GM21423 (cell line): ENCODE results near the gene TBX20.
A peak's percentile ranks its signal among the peaks of the same experiment; 100 is the strongest.

ENCODE experiments used
- ATAC-seq: cut with Tn5 transposase; IDR thresholded peaks from one replicate; pipeline ENCODE4 v1.9.1; 2021; ENCODE audit warnings: mild to moderate bottlenecking, moderate library complexity; ENCODE audit not compliant: unreplicated experiment

The TBX20 gene, protein sequence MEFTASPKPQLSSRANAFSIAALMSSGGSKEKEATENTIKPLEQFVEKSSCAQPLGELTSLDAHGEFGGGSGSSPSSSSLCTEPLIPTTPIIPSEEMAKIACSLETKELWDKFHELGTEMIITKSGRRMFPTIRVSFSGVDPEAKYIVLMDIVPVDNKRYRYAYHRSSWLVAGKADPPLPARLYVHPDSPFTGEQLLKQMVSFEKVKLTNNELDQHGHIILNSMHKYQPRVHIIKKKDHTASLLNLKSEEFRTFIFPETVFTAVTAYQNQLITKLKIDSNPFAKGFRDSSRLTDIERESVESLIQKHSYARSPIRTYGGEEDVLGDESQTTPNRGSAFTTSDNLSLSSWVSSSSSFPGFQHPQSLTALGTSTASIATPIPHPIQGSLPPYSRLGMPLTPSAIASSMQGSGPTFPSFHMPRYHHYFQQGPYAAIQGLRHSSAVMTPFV

DNA sequence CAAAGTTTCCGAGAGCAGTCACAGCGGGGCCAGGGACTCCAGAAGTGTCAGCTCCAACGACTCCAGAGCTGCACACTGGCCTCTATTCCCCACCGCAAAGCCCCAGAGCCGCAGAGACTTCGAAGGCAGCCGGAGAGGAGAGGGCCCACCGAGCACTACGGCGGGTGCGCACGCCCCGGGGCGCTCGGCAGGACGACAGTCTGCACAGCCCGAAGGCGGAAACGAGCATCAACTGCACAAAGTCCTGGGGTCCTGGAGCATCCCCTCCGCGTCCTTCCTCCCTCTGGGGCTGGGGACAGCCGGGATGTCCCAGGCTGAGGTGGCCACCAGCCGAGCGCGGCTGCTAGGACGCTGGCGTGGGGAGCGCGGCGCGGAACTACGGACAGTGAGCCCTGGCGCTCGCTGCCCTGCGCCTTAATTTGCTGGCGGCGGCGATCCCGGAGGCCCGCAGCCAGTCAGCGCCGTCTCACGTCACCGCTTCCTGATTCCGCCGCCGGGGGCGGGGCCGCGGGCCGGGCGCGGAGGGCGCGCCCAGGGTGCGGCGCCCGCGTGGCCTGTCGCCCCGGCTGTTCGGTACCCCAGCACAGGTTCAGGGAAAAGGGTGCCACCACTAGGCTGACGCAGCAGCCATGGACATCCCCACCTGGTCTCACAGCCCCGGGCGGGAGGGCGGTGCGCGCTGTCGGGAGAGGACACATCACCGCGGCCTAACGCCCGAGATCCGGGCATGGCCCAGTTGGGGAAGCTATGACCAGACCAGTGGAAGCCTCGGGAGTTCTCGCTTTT lies at the start of gene TBX20:
Gene TBX20, minus strand, starts transcription at position 391 of the 786 bp plus-strand sequence. CDS start 480 bp downstream, outside the sequence.
- ATAC-seq = peak; percentile 73

- no peak for ATAC-seq
Observed at GRCh38 chr7:35289376-35289775, 35.5 kb upstream of the TBX20 start.

DNA sequence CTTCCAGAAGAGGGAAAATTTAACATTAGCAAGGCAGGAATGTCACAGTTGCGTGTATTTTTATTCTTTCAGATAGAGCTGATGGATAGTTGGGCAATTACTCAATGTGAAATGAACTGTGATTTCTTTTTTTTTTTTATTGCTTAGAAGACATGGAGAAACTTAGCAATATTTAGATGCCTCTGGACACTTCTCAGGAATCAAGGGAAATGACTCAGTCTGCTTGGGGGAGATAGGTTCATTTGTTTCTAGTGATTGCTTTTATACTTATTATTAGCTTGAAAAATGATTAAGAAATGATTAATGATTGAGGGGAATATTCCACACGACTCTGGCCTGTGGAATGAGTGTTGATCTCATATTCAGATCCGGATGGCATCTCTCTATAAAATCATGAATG lies 33.1 kb upstream of the TBX20 start:
- no peak for ATAC-seq

DNA sequence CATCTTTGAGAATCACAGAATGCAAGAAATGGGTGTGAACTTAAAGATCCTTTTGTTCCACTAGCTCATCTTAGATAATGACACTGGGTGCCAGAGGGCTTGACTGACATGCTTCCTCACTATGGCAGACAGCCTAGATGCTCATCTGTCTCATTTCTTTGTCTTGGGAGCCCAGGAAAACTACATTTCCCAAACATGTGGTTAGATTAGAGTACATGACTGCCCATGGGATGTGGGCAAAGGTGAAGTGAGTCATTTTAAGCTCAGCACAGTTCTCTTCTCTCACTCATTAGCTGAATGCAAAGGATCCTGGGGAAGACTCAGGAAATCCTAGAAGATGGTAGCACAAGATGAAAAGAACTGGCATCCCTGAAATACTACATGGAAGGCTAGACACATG lies 32.5 kb upstream of the TBX20 start:
- ATAC-seq = no peak

- no peak for ATAC-seq
Observed at GRCh38 chr7:35285799-35286198, 31.9 kb upstream of the TBX20 start.

DNA sequence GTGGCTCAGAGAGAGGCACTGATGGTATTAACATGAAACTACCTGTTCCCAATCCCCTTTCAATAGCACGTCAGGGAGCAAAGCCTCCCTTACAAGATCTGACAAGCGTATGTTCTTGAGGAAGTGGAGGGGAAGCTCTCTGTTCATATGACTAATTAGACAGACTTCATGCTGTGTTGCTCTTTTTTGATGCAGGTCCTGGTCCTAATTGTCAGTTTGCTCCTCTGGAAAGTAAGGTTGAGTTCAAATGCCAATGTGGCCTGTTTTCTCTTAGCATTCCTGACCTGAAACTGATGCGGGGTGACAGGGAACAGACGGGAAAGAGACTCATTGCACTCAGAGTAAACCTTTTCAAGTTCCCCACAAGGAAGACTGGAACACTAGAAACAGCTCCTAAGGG lies 27.0 kb upstream of the TBX20 start:
- ATAC-seq = no peak

DNA sequence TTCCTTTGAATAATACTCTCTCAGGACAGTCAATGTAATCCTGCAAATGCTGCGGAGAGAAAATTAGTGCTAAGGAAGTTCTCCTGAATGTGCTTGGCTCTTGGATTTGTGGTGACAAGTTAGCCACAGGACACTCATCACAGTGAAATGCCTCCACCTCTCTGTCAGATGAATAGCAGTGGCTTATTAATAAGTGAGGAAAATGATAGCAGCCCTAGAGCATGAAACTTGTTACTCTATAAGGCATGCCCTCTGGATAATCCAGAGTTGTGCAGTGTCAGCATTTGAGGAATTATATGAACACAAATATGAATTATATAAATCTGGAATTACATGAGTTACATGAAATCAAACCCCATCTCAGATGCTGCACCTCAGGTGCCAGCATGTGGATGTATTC lies 23.5 kb upstream of the TBX20 start:
- ATAC-seq = no peak

DNA sequence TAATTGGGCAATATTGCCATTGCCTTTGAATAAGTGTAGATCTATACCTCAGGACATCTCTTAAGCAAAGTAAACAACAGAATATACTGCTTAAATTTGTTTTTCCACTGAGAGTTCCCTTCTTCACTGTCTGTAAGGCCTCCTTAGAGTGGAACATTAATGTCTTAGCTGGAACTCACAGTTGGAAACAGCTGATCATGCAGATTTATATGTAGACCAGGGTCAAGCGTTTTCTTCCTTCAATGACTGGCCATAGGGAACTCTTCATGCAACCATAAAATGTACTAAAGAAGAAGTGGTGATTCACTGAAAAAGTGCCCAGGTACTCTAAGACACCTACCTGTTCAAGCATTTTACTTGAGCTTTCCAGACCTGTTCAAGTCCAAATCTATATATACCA lies 18.3 kb upstream of the TBX20 start:
- no peak for ATAC-seq

DNA sequence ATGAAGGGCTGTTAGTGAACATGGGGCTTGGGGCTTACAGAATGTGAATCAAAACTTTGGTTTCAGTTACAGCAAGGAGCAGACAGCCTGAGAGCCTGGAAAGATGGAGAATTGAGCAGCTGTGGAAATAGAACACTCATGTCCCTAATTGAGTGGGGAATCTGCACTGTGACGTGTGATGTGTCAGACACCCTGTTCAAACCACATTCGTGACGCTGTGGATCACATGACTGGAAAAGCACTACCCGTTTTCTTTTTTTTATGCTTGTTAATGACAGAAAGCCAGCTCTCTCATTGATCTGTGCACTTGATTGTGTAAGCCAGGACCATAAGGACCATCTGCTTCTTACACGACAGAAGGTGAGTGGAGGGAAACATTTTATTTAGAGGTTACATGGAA lies 15.1 kb upstream of the TBX20 start:
- no peak for ATAC-seq

GRCh38 chr7:35267411-35267810 lies 13.5 kb upstream of the TBX20 start:
- no peak for ATAC-seq

DNA sequence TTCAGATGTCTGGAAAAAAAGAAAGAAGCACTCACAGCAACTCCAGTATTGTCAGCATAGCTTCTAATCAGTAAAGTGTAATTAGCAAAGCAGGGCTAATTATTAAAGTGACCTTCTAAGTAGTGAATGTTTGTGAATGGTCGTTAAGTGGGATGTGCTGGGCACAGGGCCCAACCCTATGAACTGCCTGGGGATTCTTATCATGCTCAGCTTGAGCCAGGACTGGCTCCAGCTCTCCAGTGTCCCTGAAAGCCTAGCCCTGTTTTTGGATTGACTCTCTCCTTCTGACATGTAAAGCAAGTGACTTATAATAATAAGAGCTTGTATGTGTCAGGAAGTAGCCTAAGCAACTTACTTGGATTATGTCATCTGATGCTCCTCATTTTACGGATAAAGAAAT lies 9.5 kb upstream of the TBX20 start:
- no peak for ATAC-seq

GRCh38 chr7:35261476-35262285 lies 7.8 kb upstream of the TBX20 start:
- ATAC-seq = no peak

GRCh38 chr7:35261041-35261440 lies 7.1 kb upstream of the TBX20 start:
- no peak for ATAC-seq

GRCh38 chr7:35260246-35260645 lies 6.3 kb upstream of the TBX20 start:
- ATAC-seq = no peak

DNA sequence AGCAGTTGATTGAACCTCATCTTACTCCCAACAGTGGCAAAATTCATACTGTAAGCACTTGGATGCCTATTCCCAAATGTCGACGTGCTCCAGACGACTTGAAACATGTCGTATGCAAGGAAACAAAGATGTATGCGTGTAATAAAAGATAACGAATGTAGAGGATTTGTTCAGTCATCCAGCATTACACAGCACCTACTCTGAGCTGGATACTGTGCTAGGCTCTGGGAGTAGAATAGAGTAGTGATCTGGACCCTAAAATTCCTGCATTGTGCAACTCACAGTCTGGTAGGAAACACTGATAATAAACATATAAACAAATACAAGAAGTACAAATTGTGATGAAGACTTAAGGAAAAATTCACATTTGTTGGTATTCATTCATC lies 5.6 kb upstream of the TBX20 start:
- ATAC-seq = no peak

DNA sequence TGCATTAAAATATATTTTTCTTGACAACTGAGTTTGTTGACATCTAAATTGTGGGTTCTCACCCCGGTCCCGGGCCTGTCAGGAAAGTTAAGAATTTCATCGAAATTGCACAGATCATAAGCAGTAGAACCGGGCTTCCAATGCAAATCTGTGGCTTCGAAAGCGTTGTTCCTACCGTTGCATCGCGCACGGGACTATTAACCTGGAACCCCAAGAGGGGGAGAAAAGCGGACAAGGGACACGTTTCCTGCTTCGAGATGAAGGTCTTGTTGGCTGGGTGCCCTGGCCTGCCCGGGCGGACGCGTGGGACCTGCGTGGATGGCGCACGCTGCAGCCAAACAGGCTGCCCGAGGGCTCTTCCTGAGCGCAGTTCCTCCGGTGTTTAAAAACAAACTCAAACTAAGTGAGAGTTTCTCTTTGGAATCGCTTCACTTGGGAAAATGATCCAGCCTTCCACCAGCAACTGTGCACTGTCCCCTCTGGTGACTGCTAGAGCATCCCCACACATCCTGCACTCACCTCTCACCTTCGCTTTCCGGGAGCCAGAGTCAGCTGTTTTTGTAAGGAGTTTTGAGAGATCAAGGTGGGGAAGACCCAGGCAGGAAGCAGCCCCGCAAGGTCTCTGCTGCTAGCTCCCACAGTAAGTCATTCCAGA lies 5.1 kb upstream of the TBX20 start:
- ATAC-seq = no peak

GRCh38 chr7:35258125-35258867 lies 4.4 kb upstream of the TBX20 start:
- ATAC-seq = no peak

DNA sequence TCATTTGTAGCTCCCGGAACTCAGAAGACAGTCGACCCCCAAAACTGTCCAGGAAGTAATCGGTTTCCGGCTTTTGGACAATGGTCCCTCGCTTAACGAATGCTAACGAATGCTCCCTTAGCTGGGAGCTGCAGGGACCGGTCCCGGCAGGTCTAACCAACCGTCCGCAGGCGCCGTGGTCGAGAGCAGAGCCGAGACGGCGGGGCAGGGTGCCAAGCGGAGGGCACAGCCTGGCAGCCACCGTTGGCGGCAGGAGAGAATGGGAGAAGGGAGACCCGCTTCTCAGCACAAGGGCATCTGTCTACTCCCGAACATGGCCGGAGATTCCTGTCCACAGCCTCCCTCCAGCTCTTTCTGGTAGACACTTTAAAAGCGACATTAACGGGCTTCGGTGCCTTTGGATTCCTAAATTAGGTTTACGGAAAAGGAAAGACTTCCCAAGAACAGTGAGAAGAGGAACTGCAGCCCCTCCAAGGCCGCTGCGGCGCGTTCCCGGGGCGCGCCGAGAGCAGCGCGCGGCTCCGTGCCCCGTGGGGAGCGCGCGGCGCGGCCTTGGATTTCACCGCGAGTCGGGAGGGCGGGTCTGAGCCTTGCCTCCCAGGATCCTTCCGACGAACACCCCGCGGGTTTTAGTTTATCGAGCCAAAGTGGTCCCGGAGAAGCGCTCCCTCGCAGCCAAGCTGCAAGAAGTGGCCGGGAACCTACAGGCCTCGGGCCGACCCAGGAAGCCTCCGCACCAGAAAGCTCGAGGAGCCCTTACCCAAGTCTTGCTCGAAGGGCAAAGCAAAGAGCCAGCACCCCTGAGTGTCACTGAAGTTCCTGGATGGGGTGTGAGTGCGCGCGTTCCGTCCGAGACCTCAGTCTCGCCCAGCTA lies 3.6 kb upstream of the TBX20 start:
- no peak for ATAC-seq
